Ramos (cell line): Measurements from ENCODE around the gene SIK3.
"Not testable (repeated sequence)": the region's sequence is repeated elsewhere in the genome, so short reads cannot be mapped to it uniquely, and the experiment has no call there.

Source experiments
- in situ Hi-C: fragments of 300-500 bp; cut with MboI; formaldehyde crosslinking; loops from one replicate; pipeline ENCODE4 v1.14.3; 2022; ENCODE audit warnings: low sequenced_read_pairs; ENCODE audit not compliant: unreplicated experiment

Gene SIK3

DNA sequence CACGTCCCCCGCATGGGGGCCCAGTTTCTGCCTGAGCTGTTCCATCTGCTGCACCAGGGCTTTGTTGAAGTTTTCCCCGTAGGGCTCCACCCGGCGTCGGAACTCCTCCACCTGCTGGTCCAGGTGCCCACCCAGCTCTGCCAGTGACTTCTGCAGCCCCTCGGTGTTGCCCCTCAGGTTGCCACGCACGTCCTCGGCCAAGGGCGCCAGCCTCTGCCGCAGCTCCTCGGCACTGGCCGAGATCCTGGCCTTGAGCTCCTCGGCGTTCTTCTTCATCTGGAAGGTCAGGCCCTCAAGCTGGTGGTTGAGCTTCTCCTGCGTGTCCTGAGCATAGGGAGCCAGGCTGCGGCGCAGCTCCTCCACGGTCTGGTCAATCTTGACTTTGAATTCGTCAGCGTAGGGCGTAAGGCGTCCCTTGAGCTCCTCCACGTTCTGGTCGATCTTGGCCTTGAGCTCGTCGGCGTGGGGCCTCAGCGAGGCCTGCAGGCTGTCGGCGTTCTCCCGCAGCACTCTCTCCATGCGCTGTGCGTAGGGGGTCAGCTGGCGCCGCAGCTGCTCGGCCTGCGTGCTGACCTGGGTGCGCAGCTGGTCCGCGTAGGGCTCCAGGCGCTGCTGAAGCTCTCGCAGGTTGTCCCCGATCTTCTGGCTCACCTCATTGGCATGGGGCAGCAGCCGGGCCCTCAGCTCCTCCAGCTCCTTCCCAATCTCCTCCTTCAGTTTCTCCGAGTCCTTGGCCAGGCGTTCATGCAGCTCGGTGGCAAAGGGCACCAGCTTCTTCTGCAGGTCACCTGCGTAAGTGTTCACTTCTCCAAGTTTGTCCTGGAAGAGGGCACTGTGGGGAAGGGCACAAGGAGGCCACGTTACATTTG lies 276.9 kb downstream of the SIK3 start:
- in situ Hi-C loops = no loop called here

DNA sequence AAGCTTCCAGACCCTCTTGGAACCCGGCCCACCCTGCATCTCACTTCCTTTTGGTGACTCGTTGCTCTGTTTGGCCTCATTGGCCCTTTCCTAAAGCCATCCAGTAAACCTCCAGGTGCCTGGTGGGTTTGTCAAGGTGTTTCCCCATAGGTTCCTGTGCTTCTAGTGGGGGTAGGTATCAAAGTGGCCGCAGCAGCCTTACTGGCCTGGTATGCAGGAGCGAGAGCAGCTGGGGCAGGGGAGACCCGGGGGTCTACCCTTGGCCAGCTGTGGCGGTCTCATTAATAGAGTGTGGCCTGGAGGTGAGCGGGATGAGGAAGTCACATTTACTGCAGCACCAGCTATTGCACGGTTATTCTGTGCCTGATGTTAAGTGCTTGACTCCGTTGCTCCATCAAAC lies 279.2 kb downstream of the SIK3 start:
- in situ Hi-C loops = no loop called here

DNA sequence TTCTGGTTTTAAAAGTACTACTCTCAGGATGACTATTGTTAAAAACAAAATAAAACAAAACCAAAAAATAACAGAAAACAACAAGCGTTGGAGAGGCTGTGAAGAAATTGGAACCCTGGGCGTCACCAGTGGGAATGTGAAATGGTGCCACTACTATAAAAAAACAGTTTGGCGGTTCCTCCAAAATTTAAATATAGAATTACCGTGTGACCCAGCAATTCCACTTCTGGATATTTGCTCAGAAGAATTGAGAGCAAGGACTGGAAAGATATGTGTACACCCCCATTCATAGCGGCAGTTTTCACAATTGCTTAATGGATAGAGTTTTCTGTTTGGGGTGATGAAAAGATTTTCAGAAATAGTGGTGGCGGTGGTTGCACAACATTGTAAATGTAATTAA lies 283.7 kb downstream of the SIK3 start:
- in situ Hi-C loops = no loop called here

DNA sequence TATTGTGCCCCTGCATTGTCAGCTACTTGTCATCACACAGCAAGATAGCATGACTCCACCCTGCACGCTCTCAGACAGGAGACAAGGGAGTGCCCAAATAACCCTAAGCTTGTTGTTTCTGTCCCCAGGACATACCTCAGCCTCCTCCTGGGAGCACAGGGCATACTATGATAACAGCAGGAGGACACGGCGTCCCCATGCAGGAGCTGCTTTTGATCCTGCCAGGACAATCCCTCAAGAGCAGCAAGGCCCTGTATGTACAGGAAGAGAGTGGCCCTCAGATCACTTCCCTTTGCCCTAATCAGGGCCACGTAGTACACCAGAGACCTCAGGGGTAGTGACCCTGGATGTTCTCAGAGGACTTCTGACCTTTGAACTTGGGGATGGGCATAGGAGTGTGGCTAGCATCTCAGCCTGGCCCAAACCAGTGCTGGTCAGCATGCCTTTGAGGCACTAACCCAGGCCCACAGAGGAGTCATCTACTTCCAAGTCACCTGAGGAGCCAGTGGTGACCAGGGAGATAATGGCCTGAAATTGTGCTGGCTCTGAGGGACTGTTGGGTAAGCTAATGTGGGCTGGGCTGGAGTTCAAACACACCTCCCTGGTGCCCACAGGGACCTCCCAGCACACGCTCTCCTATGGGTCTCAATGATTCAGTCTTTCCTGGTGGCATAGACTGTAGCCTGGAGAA lies 284.3 kb downstream of the SIK3 start:
- in situ Hi-C loops = no loop called here

DNA sequence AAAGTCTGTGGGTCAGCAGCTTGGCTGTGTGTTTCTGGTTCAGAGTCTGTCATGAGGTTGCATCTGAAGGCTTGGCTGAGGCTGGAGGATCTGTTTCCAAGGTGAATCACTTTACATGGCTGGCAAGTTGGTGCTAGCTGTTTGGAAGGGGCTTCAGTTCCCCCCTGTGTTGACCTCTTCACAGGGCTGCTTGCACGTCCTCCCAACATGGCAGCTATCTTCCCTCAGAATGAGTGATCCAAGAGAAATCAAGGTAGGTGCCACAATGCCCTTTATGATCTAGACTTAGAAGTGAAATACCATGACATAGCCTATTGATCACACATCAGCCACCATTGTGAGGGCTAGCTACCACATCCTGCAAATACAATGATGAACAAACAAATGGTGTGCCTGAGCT lies 285.1 kb downstream of the SIK3 start:
- in situ Hi-C loops = no loop called here

DNA sequence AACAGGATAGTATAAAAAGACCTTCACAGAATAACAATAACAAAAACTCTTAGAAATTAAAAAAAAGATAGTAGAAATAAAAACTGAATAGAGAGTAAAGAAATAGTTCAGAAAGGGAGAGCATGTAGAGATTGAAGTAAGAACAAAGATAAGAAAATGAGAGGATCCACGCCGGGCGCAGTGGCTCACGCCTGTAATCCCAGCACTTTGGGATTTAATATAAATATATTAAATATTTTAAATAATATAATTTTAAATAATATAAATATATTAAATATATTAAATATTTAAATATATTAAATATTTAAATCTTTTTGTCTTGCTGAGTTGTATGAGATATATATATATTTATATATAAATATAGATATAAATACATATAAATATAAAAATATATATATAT lies 286.1 kb downstream of the SIK3 start:
- in situ Hi-C loops = no loop called here

DNA sequence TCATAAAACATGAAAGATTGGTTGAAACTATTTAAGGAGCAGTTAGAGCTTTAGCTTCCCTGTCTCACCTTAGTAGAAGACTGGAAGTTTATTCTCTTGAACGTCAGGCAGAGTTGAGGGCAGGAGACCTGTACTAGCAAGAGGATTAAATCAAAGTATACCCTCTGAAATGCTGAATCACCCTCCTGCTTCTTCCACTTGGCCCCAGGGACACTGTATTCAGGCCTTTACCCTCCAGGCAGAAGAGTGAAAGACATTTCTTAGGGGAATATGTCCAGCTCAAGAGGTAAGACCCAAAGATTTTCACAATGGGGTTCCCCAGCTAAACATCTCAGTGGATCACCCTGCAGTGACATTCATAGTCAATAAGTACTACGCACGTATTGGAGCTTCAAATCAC lies 287.0 kb downstream of the SIK3 start:
- in situ Hi-C loops = no loop called here

DNA sequence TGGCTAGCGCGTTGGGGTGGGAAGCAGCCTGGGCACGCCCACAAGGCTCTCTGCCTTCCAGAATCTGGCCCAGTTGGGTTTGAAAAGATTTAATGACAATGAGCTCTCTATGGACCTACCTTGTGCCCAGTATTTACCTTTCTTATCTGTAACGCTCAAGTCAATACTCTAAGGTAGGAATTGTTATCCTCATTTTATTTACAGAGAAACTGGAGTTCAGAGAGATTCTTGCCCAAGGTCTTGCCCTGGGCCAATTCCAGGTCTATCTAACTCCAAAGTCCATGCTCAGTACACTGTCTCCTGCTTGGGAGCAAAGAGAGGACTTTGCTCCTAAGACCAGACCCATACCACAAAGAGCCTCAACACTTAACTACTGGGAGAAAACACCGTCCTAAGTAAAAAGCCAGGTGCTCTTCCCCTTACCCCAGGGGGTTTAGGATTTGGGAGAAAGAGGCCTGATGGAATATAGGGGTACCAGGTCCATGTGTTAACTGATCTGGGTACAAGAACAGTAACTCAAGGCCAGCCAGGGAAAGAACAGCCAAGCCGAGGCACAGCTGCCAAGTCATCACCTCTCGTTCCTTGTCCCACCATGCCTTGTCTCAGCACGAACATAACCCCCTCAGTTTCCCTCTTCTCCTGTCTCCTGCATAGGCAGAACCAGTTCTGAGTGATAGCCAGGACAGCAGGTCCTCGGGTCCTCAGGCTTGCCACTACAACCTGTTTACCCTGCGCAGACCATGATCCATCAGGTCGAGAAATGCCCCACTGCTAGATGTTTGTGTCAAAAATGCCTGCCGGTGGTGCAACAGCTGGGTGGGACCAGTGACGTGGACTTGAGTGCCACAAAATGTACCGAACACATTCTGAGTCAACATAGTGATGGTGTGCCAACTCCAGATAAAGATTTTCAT lies 289.7 kb downstream of the SIK3 start:
- in situ Hi-C loops = no loop called here

DNA sequence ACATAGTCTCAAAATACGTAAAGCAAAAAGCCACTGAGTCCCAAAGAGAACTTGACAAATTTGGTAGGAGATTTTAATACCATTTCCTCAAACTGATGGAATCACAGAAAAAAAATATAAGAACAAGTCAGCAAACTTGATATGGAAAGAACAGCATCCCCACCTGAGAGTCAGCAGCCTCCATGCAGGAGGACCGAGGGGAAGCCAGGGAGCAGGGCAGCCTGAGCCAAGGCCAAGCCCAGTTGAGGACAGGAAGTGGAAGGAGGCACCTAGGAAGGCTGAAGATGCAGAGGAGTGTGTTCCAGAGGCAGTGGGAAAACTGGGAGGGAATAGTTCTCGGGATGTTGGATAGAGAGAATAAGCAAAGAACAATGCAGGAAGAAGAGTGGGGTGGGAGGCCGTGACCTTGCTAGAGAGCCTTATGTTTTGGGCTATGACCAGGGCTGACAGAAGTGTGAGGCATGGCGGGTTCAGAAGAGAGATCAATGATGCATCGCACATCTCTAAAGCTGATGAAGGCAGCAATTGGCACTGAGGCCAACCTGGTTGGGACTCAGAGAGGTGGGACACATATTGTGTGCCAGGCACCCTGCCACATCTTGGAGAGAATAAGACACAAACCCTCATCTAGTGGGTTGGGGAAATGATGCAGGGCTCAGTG lies 290.5 kb downstream of the SIK3 start:
- in situ Hi-C loops = no loop called here

DNA sequence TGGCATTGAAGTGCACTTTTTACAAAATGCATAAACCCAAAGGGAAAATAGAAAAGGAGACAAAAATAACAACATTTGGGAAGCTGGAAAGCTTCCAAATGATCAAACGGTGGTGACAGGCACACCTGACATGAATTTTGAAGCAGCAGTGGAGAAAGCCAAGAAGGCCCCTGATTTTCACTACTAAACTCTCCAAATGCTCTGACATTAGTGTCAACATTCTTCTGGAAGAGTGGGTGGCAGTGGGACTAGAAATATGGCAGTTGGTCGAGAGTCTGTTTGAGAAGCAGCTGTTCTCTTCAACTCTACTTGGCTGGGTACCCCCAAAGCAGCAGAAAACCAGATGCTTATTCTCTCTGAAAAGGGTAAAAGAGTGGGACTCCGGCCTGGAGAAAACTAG lies 294.2 kb downstream of the SIK3 start:
- in situ Hi-C loops = no loop called here

DNA sequence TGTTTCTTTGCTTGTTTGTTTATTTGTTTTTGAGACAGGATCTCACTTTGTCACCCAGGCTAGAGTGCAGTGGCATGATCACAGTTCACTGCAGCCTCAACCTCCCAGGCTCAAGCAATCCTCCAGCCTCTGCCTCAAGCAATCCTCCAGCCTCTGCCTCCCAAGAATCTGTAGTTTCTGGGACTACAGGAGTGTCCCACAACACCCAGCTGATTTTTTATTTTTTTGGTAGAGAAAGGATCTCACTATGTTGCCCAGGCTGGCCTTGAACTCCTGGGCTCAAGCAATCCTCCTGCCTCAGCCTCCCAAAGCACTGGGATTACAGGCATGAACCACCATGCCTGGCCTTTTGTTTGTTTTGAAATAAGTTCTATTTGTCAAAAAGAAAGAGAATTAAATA lies 296.6 kb downstream of the SIK3 start:
- in situ Hi-C loops = not testable (repeated sequence)

DNA sequence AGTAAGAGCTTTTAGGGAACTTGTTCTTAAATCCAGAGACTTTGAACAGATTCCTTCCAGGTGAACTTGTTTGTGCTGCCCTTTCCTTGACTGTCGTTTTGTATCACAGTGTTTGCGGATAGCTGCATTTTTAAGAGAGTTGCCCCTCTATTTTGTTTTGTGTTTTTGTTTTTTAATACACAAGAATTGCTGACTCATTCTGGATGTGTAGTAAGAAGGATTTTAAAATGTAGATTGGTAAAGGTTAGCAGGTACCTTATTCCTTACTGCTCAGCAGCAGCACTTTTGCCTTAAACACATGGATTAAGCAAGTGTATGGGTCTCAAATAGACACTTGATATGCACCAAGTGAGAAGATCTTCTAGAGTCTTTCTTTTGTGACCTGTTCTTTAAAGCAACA lies 297.6 kb downstream of the SIK3 start:
- in situ Hi-C loops = no loop called here

DNA sequence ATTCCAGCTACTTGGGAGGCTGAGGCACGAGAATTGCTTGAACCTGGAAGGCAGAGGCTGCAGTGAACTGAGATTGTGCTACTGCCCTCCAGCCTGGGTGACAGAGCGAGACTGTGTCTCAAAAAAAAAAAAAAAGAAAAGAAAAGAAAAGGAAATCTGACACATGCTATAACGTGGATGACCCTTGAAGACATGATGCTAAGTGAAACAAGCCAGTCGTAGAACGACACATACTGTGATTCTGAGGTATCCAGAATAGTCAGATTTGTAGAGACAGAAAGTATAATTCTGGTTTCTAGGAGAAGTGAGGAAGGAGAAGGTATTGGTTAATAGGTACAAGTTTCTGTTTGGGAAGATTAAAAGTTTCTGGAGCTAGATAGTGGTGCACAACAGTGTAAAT lies 299.9 kb downstream of the SIK3 start:
- in situ Hi-C loops = no loop called here

DNA sequence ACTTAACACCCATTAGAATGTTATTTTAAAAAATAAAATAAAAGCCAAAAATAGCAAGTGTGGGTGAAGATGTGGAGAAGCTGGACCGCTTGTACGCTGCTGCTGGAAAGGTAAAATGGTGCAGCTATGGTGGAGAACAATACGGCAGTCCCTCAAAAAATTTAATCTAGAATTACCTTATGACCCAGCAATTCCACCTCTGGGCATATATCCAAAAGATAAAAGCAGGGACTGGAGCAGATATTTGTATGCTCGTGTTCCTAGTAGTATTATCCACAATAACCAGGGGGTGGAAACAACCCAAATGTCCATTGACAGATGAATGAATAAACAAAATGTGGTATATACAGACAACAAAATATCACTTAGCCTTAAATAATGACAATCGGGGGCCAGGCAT lies 300.4 kb downstream of the SIK3 start:
- in situ Hi-C loops = no loop called here

DNA sequence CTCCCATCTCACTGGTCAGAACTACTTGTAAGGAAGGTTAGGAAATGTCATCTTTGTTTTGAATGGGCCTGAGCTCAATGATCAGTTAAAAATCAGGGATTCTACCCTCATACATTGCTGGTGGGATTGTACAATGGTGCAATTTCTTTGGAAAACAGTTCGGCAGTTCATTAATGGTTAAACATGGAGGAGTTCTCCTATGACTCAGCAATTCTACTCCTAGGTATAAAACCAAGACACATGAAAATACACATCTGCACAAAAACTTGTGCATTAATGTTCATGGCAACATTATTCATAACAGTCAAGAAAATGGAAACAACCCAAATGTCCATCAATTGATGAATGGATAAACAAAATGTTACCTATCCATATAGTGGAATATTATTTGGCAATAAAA lies 301.7 kb downstream of the SIK3 start:
- in situ Hi-C loops = no loop called here

DNA sequence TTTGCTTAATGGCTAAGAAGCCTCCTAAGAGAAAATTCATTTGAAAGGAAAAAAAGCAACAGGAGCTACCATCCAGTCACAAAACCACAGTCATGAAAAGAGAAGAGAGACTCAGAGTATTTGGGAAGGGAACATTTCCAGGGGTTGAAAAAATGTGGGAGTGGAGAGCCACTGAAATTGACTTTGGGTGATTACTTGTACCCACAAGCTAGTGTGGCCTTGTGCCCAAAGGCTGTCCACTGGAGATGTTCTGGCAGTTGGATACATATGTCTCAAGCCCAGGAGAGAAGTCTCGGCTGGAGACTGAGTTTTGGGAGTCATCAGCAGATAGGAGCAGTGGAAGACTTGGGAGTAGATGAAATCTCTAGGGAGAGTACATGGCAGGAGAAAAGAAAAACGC lies 303.4 kb downstream of the SIK3 start:
- in situ Hi-C loops = loop anchor here (5.0 kb wide), 1 partner anchor 312 kb away; no protein-coding TSS in a partner anchor

DNA sequence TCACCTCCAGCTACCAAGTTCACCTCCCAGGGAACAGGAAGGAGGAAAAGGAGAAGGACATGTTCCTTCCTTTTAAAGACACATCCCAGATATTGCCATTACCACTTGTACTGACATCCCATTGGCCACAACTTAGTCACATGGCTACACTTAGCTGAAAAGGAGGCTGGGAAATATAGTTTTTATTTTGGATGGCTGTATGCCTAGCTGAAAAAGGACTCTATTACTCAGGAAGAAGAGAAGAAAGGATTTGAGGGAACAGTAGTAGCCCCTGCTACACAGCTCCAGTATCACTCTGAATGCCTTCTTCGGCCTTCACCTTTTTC lies 304.5 kb downstream of the SIK3 start:
- in situ Hi-C loops = loop anchor here (5.0 kb wide), 1 partner anchor 314 kb away; no protein-coding TSS in a partner anchor
